Bronchial epithelial cell (primary cell): ENCODE measurements around the gene CRB1. TPM values are rescaled to one million over a fixed set of nuclear protein-coding genes. Genes with fewer than 3 reads are reported as not detected.

Experiments used
- DNase-seq: peaks from one replicate; pipeline ENCODE4 v3.0.0-alpha.2; 2010; ENCODE audit warnings: low read depth
- FAIRE-seq: peaks from 2 replicates; lab custom pipeline; 2011; peaks lifted over from hg19 to GRCh38; lab: Jason Lieb, UNC
- H3K27me3 ChIP-seq: 2 replicates; pipeline ENCODE4 v1.5.1; 2011; ENCODE audit warnings: low read length; ENCODE audit not compliant: control insufficient read depth, insufficient read depth
- H3K36me3 ChIP-seq: 2 replicates; pipeline ENCODE4 v1.5.1; 2011; ENCODE audit warnings: low read length; ENCODE audit not compliant: control insufficient read depth, insufficient read depth
- H3K4me3 ChIP-seq: 2 replicates; pipeline ENCODE4 v1.5.1; 2011; ENCODE audit warnings: mild to moderate bottlenecking, low read depth, low read length, control low read depth
- CTCF ChIP-seq: IDR thresholded peaks from 2 replicates; pipeline ENCODE4 v1.5.1; 2011; ENCODE audit warnings: mild to moderate bottlenecking, moderate library complexity, low read length, control low read depth, inconsistent platforms; ENCODE audit not compliant: insufficient read depth, severe bottlenecking
- total RNA-seq: library from RNA; depleted of rRNA; stranded (reverse); fragments of >200 nt; gene quantifications from 2 replicates; pipeline ENCODE4 v1.2.1, GENCODE V29; 2014

The CRB1 gene
- total RNA-seq, 1 donor from 2014 or later, result under 0.01 TPM

GRCh38 chr1:197437601-197438000, 169.5 kb downstream of the CRB1 start:
- no peak for TF ChIP-seq CTCF
- no peaks in the 10 kb centered on the region for H3K36me3 ChIP-seq
- no peak for DNase-seq
- no peaks in the 10 kb centered on the region for H3K27me3 ChIP-seq
- FAIRE-seq, result no peak
- no peak overlapping the region for H3K4me3 ChIP-seq

- no peaks in the 10 kb centered on the region for H3K27me3 ChIP-seq
- no peaks in the 10 kb centered on the region for H3K36me3 ChIP-seq
- DNase-seq (no peak), FAIRE-seq (no peak)
- TF ChIP-seq CTCF, result no peak
- no peak overlapping the region for H3K4me3 ChIP-seq
Observed at GRCh38 chr1:197438010-197438790, 170.1 kb downstream of the CRB1 start.

GRCh38 chr1:197439708-197440280, 171.7 kb downstream of the CRB1 start:
- DNase-seq, result no peak
- FAIRE-seq, result no peak
- Histone ChIP-seq H3K4me3 (no peak overlapping the region), H3K27me3 (no peaks in the 10 kb centered on the region), H3K36me3 (no peaks in the 10 kb centered on the region)
- TF ChIP-seq CTCF, result no peak

- no peaks in the 10 kb centered on the region for H3K27me3 ChIP-seq
- no peak for TF ChIP-seq CTCF
- DNase-seq, result no peak
- FAIRE-seq, result no peak
- H3K36me3 ChIP-seq, result no peaks in the 10 kb centered on the region
- H3K4me3 ChIP-seq, result no peak overlapping the region
Observed at GRCh38 chr1:197440715-197441114, 172.7 kb downstream of the CRB1 start.

GRCh38 chr1:197441999-197442414, 174.0 kb downstream of the CRB1 start:
- no peaks in the 10 kb centered on the region for H3K27me3 ChIP-seq
- no peak overlapping the region for H3K4me3 ChIP-seq
- DNase-seq (peak; percentile 51), FAIRE-seq (no peak)
- H3K36me3 ChIP-seq, result no peaks in the 10 kb centered on the region
- no peak for TF ChIP-seq CTCF
